Right lobe of liver (tissue), 4 donors: ENCODE measurements around the gene NOL4L.

Experiments
- POLR2A ChIP-seq: fragments of 450-650 bp; IDR thresholded peaks from one replicate; pipeline ENCODE4 v1.6.1; 2017; ENCODE audit warnings: antibody characterized with exemption, mild to moderate bottlenecking
- TF ChIP-seq, protein P1 (sequence below), 4 donors: fragments of 200-600 bp in 3 of 4; fragments of 450-650 bp in 1 of 4; IDR thresholded peaks; one replicate each; pipeline versions ENCODE4 v1.5.1 to v1.8.0; 2016 to 2022; ENCODE audit warnings: antibody characterized with exemption in 4 of 4, mild to moderate bottlenecking in 2 of 4
- donor health status: DM: no; HTN: no; CAD: no.
- donor health status: DM: no; HTN: no; CAD: no.
- donor health status: DM: no; HTN: yes; CAD: no.

DNA sequence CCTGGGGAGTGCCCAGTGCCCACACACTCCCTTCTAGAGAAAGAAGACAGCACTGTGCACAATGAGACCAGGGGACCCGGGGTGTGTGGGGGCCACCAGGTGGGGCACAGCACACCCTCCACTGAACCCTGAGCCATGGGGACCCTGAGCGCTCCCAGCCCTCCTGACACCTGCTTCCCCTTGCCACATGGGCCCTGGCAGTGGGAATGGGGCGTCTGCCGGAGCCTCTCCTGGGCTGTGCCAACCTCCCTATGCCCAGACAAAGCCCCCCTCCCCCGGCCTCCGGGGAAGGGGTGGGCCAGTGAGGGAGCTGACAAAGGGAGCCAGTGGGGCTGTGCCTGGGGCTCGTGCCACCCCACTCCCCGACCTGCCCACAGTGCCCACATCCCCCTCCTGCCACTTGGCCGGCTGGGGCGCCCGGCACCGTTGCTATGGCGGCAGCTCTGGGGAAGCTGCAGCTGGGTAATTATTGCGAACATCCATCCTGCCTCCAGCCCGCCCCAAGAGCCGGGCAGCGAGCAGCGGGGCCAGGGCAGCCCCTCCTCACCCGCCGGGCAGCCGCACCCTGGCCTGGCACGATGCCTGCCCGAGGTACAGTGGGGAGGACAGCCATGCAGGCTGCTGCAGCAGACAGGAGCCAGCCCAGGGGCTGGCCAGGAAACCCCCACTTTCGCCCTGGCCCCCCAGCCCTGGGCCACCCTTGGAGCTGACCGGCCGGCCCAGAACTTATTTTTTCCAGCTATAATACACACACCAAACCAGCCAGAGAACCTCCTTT is 41.9 kb upstream of the NOL4L start:
- TF ChIP-seq, protein P1, sequence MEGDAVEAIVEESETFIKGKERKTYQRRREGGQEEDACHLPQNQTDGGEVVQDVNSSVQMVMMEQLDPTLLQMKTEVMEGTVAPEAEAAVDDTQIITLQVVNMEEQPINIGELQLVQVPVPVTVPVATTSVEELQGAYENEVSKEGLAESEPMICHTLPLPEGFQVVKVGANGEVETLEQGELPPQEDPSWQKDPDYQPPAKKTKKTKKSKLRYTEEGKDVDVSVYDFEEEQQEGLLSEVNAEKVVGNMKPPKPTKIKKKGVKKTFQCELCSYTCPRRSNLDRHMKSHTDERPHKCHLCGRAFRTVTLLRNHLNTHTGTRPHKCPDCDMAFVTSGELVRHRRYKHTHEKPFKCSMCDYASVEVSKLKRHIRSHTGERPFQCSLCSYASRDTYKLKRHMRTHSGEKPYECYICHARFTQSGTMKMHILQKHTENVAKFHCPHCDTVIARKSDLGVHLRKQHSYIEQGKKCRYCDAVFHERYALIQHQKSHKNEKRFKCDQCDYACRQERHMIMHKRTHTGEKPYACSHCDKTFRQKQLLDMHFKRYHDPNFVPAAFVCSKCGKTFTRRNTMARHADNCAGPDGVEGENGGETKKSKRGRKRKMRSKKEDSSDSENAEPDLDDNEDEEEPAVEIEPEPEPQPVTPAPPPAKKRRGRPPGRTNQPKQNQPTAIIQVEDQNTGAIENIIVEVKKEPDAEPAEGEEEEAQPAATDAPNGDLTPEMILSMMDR (IDR thresholded peaks at IDR 0.05): no peak
- no peak for TF ChIP-seq POLR2A
